Esophagus squamous epithelium (tissue), 5 donors: ENCODE measurements around the gene BNC2. TPM values are rescaled to one million over a fixed set of nuclear protein-coding genes. Genes with fewer than 3 reads are reported as not detected.

ENCODE experiments used
- DNase-seq: peaks from one replicate; lab custom pipeline; 2025; lab: John Stamatoyannopoulos, UW
- H3K27ac ChIP-seq, 4 donors: fragments of 200-600 bp; sonication (generic); one replicate each; pipeline ENCODE4 v1.5.1; 2016 to 2019; ENCODE audit warnings: mild to moderate bottlenecking in 1 of 4
- H3K27me3 ChIP-seq, 4 donors: fragments of 200-600 bp; sonication (generic); 1 replicate in 3 of 4; 2 replicates in 1 of 4; pipeline versions ENCODE4 v1.5.1 to v1.6.0; 2017 to 2021; ENCODE audit warnings: antibody characterized with exemption in 1 of 4
- H3K36me3 ChIP-seq, 3 donors: fragments of 200-600 bp; sonication (generic); one replicate each; pipeline ENCODE4 v1.5.1; 2016 to 2019
- H3K4me1 ChIP-seq, 3 donors: fragments of 200-600 bp; sonication (generic); one replicate each; pipeline ENCODE4 v1.5.1; 2017 to 2019
- H3K4me3 ChIP-seq, 4 donors: fragments of 200-600 bp; sonication (generic); 1 replicate in 3 of 4; 2 replicates in 1 of 4; pipeline ENCODE4 v1.5.1; 2016 to 2019; ENCODE audit warnings: mild to moderate bottlenecking in 2 of 4, moderate library complexity in 1 of 4
- H3K9me3 ChIP-seq, 3 donors: fragments of 200-600 bp; sonication (generic); one replicate each; pipeline ENCODE4 v1.5.1; 2016 to 2019
- CTCF ChIP-seq, 6 experiments: fragments of 450-650 bp in 4 of 6; fragments of 200-600 bp in 2 of 6; sonication (generic) in 2 of 6; IDR thresholded peaks; one replicate each; pipeline ENCODE4 v1.5.1; 2016 to 2019; ENCODE audit warnings: antibody characterized with exemption in 6 of 6, mild to moderate bottlenecking in 4 of 6, moderate library complexity in 4 of 6
- POLR2A ChIP-seq, 4 donors: fragments of 450-650 bp; IDR thresholded peaks; one replicate each; pipeline ENCODE4 v1.6.1; 2017; ENCODE audit warnings: antibody characterized with exemption in 4 of 4, mild to moderate bottlenecking in 4 of 4, moderate library complexity in 3 of 4
- WGBS, 2 donors: methylation state at CpG; one replicate each; pipeline ENCODE4 v1.1.5; 2018; 5-methylcytosine and 5-hydroxymethylcytosine counted together
- intact Hi-C: fragments of 100-400 bp; cut with DNase I; formaldehyde crosslinking; loops from one replicate; pipeline ENCODE4 v1.15.0; 2022
- total RNA-seq, 4 donors: library from RNA; depleted of rRNA; stranded (reverse); fragments of >200 nt; gene quantifications; one replicate each; pipeline ENCODE4 v1.1.0, GENCODE V29; 2016
- donor health status: DM: yes; HTN: yes; CAD: no.

The BNC2 gene
- total RNA-seq, 4 donors from 2014 or later = 3.6 to 41.8 (median 8.5) TPM

GRCh38 chr9:16398691-16399090 is 471.8 kb downstream of the BNC2 start:
- WGBS, 2 donors = 80 to 95% methylated on average over 3 of the region's 3 CpGs
- intact Hi-C loops = no loop called here
- Histone ChIP-seq H3K9me3 (peaks cover 0 to 6% (median 0%) of the 10 kb centered on the region in 3 donors), H3K27ac (no peak overlapping the region), H3K36me3 (no peaks in the 10 kb centered on the region), H3K4me3 (no peak overlapping the region), H3K27me3 (no peaks in the 10 kb centered on the region), H3K4me1 (no peaks in the 10 kb centered on the region)
- DNase-seq = no peak
- TF ChIP-seq POLR2A (IDR thresholded peaks at IDR 0.05) = no peak
- no peak for TF ChIP-seq CTCF (IDR thresholded peaks at IDR 0.05)

GRCh38 chr9:16396389-16396788 is 474.1 kb downstream of the BNC2 start:
- no peak for DNase-seq
- TF ChIP-seq POLR2A (IDR thresholded peaks at IDR 0.05) (no peak), CTCF (IDR thresholded peaks at IDR 0.05) (no peak)
- Histone ChIP-seq H3K36me3 (no peaks in the 10 kb centered on the region), H3K9me3 (peaks cover 0 to 6% (median 0%) of the 10 kb centered on the region in 3 donors), H3K27ac (no peak overlapping the region), H3K27me3 (no peaks in the 10 kb centered on the region), H3K4me1 (no peaks in the 10 kb centered on the region), H3K4me3 (no peak overlapping the region)
- intact Hi-C loops = no loop called here
- 88 to 97% methylated on average over 3 to 4 of the region's 4 CpGs for WGBS, 2 donors

GRCh38 chr9:16391369-16391768 is 479.1 kb downstream of the BNC2 start:
- intact Hi-C loops = no loop called here
- WGBS, 2 donors = 47 to 86% methylated on average over 2 of the region's 2 CpGs

GRCh38 chr9:16387382-16387781 is 483.1 kb downstream of the BNC2 start:
- peaks cover 0 to 4% (median 0%) of the 10 kb centered on the region in 3 donors for H3K9me3 ChIP-seq
- TF ChIP-seq POLR2A (IDR thresholded peaks at IDR 0.05) = no peak
- no peak for TF ChIP-seq CTCF (IDR thresholded peaks at IDR 0.05)
- H3K27ac ChIP-seq = no peak overlapping the region
- WGBS, 2 donors = 0 to 93% methylated on average over 1 to 2 of the region's 2 CpGs
- intact Hi-C loops = no loop called here
- no peaks in the 10 kb centered on the region for H3K36me3 ChIP-seq
- no peaks in the 10 kb centered on the region for H3K27me3 ChIP-seq
- no peak overlapping the region for H3K4me3 ChIP-seq
- H3K4me1 ChIP-seq = peaks cover 0 to 12% (median 6%) of the 10 kb centered on the region in 3 donors
- DNase-seq = no peak

More at GRCh38 chr9:16391369-16391768, 479.1 kb downstream of the BNC2 start:
- TF ChIP-seq POLR2A (IDR thresholded peaks at IDR 0.05) = no peak
- Histone ChIP-seq H3K4me3 (no peak overlapping the region), H3K9me3 (peaks cover 0 to 6% (median 0%) of the 10 kb centered on the region in 3 donors), H3K36me3 (no peaks in the 10 kb centered on the region), H3K27me3 (no peaks in the 10 kb centered on the region), H3K4me1 (peaks cover 0 to 3% (median 0%) of the 10 kb centered on the region in 3 donors), H3K27ac (no peak overlapping the region)
- DNase-seq = no peak

- no peaks in the 10 kb centered on the region for H3K36me3 ChIP-seq
- no peak overlapping the region for H3K27ac ChIP-seq
- WGBS, 2 donors = 64% methylated on average over 2 of the region's 2 CpGs
- H3K4me3 ChIP-seq = no peak overlapping the region
- intact Hi-C loops = no loop called here
- H3K9me3 ChIP-seq = peaks cover 0 to 4% (median 0%) of the 10 kb centered on the region in 3 donors
- DNase-seq = no peak
- no peak for TF ChIP-seq CTCF (IDR thresholded peaks at IDR 0.05)
- no peak for TF ChIP-seq POLR2A (IDR thresholded peaks at IDR 0.05)
- H3K4me1 ChIP-seq = peaks cover 0 to 12% (median 6%) of the 10 kb centered on the region in 3 donors
- H3K27me3 ChIP-seq = no peaks in the 10 kb centered on the region
Measured at GRCh38 chr9:16386827-16387077, 483.7 kb downstream of the BNC2 start.
